Measurements from ENCODE around the gene OSBPL1A.

DNA sequence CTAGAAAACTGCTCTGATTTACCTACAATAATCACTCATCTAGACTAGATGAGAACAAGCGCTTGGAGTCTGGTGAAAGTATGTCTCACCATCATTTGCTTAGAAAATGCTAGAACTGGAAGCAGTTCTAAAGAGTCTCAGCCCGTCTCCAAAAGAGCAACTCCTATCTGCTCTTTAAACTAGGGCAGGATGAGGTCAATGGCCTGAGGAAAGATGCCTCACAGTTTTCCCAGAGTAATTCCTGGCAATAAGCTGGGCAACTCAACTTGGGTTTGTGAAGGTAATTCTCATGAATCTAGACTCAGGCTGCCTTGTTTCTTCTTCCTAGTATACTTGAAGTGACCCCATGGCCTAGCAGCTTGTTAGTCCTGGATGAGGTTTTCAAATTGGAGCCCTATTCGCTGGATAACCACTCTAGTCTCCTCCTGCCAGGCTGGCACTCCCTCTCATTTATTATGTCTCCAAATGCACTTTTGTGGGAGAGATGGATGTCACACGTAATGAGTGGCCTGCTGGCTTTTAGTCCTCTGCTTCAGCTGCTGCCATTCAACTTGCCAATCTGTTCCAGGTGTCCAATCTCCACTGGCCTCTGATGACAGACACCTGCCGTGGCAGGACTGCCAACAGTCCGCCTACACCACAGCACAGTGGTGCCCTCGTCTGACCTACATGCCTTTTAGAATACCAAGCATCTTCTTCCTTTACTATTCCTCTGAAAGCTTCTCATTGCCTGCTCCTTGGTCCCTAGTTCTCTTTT, 177.9 kb downstream of the OSBPL1A start:
- no peak for TF ChIP-seq SP1 (IDR thresholded peaks at IDR 0.05)
- TF ChIP-seq FOXA1 (IDR thresholded peaks at IDR 0.05), result no peak
- no peak for TF ChIP-seq FOXK2 (IDR thresholded peaks at IDR 0.05)
- no peak for TF ChIP-seq ELF4 (IDR thresholded peaks at IDR 0.05)
- no peak for TF ChIP-seq L3MBTL2 (conservative IDR thresholded peaks at IDR 0.05)
- TF ChIP-seq, protein P1, sequence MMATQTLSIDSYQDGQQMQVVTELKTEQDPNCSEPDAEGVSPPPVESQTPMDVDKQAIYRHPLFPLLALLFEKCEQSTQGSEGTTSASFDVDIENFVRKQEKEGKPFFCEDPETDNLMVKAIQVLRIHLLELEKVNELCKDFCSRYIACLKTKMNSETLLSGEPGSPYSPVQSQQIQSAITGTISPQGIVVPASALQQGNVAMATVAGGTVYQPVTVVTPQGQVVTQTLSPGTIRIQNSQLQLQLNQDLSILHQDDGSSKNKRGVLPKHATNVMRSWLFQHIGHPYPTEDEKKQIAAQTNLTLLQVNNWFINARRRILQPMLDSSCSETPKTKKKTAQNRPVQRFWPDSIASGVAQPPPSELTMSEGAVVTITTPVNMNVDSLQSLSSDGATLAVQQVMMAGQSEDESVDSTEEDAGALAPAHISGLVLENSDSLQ (IDR thresholded peaks at IDR 0.05), result no peak
- no peak for TF ChIP-seq ARNT (IDR thresholded peaks at IDR 0.05)
- no peak for TF ChIP-seq LEF1 (IDR thresholded peaks at IDR 0.05; ENCODE audit: borderline replicate concordance)
- no peak for TF ChIP-seq ZNF384 (IDR thresholded peaks at IDR 0.05)
- TF ChIP-seq TARDBP (IDR thresholded peaks at IDR 0.05), result no peak
- no peak for TF ChIP-seq FOXM1 (IDR thresholded peaks at IDR 0.05; ENCODE audit: borderline replicate concordance)
